HG03064 (cell line): ENCODE measurements around the gene ECM1.

ENCODE experiments used
- ATAC-seq: cut with Tn5 transposase; IDR thresholded peaks from one replicate; pipeline ENCODE4 v1.9.1; 2021; ENCODE audit warnings: low read depth; ENCODE audit not compliant: unreplicated experiment

Gene ECM1

GRCh38 chr1:150507912-150508864 is at the start of gene ECM1:
ECM1 (plus strand) TSS chr1:150508109; CDS start chr1:150508210, 101 bp downstream.
- ATAC-seq, result no peak

DNA sequence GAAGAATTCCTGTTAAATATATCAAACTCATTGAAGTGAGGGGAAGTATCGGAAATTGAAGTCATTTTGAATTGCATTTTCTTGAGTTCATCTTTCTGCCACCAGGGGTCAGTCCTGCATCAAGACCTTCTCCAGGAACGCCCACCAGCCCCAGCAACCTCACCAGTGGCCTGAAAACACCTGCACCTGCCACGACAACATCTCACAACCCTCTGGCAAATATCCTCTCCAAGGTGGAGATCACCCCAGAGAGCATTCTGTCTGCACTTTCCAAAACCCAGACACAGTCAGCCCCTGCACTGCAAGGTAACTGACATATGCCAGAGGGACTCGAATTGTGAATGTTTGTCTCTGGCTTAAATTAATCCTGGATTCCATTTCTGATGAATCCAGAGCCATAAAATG is 43.5 kb upstream of the ECM1 start:
- no peak for ATAC-seq

DNA sequence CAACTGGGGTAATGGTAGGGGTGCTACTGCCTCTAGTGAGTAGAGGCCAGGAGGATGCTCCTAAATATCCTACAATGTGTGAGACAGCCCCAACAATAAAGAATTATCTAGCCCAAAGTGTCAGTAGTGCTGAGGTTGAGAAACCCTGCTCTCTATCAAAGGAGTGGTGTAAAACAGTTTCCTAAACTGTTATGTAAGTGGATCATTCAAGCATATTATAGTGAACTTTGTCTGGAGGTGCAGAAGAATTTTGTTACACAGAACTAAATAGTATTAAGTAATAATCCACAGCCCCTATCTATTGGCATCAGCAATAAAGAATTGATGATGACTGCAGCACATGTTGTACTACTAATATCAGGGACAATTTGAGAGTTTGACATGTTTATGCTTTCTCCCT is 40.9 kb upstream of the ECM1 start:
- no peak for ATAC-seq

DNA sequence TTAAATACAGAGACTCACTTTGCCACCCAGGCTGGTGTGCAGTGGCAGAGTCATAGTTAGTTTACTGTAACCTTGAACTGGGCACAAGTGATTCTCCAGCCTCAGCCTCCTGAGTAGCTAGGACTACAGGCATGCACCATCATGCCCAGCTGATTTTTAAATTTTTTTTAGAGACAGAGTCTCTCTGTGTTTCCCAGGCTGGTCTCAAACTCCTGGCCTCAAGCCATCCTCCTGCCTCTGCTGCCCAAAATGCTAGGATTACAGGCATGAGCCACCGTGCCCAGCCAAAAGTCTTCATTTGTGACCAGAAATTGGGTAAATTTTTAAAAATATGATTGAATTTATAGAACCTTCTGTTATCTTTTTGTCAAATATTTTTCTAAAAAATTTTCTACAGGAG is 38.6 kb upstream of the ECM1 start:
- ATAC-seq, result no peak

DNA sequence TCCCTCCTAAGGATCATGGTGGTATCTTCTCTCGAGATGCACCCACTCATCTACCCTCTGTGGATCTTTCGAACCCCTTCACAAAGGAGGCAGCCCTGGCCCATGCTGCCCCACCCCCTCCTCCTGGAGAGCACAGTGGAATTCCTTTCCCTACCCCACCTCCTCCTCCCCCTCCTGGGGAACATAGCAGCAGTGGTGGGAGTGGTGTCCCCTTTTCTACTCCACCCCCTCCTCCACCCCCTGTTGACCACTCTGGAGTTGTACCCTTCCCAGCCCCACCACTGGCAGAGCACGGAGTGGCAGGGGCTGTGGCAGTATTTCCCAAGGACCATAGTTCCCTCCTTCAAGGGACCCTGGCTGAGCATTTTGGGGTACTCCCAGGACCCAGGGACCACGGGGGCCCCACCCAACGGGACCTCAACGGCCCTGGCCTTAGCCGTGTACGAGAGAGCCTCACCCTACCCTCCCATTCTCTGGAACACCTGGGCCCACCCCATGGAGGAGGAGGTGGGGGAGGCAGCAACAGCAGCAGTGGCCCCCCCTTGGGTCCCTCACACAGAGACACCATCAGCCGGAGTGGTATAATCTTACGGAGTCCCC is 35.2 kb upstream of the ECM1 start:
- ATAC-seq, result no peak

DNA sequence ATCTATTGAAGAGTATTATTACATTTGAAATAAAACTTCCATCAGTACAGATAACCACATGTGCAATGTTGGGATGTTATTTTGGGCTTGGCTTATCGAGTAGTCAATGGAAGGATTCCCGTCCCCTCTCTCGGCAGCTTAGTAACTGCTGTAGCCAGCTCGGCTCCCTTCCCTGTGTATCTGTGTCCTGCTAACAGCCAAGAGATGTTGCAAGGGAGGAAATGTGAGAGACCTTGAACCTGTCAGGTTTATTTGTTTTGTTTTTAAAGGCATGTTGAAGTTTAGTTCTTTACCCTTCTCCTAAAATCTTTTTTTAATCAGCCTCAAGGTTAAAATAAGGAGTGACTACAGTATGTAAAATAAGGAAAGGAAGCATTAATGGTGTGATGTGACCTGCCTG is 34.2 kb upstream of the ECM1 start:
- ATAC-seq, result no peak

DNA sequence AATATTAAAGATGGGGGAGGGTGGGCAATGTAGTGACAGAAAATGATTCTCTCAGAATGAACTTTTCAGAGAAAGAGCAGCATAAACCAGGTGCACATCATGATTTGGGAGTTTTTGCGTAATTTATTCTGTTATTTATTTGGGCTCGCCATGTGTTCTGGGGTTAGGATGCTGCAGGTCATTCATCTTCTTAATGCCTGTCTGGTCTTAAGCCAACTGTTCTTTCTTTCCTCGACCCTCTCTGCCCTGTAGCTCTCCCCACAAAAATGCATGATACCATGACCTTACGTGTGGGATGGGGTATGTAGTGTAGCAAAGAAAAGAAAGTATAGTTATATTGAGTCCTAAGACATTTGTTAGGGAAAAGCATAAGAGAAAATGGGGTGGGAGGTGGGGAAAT is 33.0 kb upstream of the ECM1 start:
- no peak for ATAC-seq

GRCh38 chr1:150476754-150477153 is 31.2 kb upstream of the ECM1 start:
- no peak for ATAC-seq

DNA sequence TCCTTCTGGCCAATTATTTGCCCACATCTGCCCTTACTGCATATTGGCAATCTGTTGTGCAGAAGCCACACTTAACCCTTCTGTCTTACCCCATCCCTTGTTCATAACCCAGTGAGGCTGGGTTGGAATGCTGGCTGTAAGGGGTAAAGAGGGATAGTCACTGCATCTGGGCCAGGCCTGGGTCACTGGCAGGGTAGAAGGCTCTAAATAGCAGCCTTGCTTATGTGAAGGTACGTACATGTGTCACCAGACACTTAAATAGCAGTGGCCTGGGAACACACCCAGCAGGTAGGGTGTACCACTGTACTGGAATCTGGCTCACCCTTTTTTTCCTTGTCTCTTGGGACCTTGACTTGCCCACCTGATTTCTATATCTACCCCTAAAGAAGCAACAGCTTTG is 30.6 kb upstream of the ECM1 start:
- ATAC-seq, result no peak

GRCh38 chr1:150477733-150478132 is 30.2 kb upstream of the ECM1 start:
- ATAC-seq, result no peak

GRCh38 chr1:150479370-150479769 is 28.5 kb upstream of the ECM1 start:
- no peak for ATAC-seq

DNA sequence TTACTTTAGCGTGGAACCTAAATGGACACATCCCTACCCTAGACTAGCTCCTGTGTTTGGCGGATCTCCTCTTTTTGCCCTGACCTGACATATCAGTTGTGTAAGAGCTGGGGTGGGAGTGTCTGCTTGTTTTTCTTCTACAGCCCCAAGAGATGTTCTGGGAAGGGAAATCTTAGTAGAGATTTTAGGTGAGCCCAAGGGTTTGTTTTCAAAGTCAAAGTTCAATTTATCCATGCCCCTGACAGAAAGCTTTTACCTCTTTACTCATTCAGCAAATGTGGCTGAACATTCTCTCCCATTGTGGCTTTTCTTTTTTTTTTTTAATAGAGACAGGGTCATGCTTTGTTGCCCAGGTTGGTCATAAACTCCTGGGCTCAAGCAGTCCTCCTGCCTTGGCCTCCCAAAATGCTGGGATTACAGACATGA is 28.0 kb upstream of the ECM1 start:
- ATAC-seq, result no peak

DNA sequence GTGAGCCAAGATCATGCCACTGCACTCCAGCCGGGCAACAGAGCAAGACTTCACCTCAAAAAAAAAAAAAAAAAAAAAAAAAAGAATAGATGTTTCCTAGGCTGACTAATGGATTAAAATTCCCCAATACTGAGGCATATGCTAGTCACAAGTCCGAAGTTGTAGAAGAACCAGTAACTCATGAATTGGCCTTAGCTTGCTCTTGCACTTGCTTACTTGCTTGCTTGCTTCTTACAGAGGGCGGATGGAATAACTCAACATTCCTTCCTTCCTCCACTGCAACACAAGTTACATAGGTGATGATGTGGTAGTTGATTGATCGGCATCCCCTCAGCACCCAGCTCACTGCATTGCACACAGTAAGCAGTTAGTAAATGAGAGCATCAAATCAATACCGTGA is 23.5 kb upstream of the ECM1 start:
- ATAC-seq, result no peak

DNA sequence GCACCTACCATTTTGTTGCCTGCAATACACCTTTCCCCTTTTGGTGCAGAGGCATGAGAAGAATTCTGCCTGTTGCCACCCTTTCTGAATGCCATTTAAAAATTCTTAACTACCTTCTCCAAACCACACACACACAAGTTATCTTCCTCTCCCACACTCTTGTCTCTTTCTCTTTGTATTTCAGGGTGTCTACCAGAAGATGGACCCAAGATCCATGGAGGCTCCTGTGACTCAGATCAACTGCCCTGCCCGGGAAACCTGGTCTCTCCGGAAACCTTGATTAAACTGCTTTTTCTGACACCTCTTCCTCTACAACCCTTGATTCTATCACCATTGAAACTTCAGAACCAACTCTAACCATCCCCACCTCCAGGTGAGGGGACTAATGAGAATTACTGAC is 23.0 kb upstream of the ECM1 start:
- ATAC-seq, result no peak

DNA sequence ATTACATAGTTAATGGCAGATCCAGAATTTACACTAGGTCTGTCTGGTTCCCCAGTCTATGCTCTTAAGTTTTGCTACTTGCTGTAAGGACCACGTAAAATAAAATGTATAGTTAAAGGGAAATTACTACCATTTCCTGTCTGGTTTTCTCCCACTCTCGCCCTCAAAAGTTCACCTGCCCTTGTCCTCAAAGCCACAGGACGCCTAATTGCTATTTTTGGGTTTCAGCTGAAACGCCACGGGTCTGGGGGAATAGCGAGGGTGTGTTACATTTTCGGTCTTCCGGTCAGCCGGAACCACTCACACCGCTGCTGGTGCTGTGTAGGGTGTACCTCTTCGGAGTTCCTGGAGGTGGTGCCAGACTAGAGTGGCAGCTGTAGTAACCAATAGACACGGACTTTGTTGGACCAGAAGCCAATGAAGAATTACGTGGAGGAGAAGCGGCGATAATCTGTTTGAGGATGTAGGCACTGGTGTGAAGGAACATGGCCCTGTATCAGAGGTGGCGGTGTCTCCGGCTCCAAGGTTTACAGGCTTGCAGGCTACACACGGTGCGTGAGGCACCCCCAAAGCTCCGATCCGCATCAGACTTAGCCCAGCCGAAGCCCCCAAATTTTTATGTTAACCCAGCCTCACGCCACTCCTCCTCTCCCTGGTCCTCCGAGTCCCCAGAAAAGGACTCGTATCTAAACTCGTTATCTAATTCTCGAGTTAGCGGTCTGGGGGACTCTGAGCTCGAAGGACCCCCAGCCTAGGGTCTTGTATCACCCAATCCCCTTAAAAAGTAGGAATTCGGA is 20.7 kb upstream of the ECM1 start, which contains the start of gene TARS2:
TSS of gene TARS2 (plus strand) at position 454 of the 797 bp plus-strand sequence. CDS start at position 486, 32 bp downstream.
- peak; percentile 99 for ATAC-seq

DNA sequence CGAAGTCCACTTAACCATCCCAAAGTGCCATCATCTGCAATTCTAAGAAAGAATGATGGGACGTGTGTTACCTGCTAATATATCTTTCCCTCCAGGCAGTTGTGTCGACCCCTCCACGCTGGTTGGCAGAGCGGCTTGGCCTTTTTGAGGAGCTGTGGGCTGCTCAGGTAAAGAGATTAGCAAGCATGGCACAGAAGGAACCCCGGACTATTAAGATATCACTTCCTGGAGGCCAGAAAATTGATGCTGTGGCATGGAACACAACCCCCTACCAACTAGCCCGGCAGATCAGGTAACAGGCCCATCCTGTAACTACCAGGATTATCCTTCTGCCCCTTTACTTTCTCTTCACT is 20.2 kb upstream of the ECM1 start:
- ATAC-seq, result no peak

- ATAC-seq, result no peak
Observed at GRCh38 chr1:150493175-150493574, 14.7 kb upstream of the ECM1 start.

DNA sequence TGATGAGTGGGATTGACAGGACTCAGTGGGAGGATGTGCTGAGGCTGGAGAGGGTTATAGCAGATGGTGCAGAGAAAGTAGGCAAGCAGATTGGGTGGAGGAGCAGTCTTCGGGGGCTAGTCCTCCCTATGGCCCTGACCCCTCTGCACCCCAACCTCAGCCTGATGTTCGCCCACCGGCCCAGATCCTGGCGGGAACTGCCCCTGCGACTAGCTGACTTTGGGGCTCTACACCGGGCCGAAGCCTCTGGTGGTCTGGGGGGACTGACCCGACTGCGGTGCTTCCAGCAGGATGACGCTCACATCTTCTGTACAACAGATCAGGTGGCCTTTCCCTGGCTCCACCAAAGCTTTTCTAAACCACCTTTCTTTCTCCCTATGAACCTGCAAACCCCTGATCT is 9.6 kb upstream of the ECM1 start:
- ATAC-seq, result no peak

- ATAC-seq, result no peak
Observed at GRCh38 chr1:150505431-150505830, 2.5 kb upstream of the ECM1 start.

GRCh38 chr1:150508982-150509381 is 1.1 kb downstream of the ECM1 start:
- no peak for ATAC-seq

DNA sequence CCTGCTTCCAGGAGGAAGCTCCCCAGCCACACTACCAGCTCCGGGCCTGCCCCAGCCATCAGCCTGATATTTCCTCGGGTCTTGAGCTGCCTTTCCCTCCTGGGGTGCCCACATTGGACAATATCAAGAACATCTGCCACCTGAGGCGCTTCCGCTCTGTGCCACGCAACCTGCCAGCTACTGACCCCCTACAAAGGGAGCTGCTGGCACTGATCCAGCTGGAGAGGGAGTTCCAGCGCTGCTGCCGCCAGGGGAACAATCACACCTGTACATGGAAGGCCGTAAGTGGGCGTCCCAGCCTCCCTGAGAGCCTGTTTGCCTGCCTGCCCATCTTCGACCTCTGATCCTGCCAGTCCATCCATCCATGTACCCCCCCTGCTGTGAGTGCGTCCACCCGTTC is 3.6 kb downstream of the ECM1 start:
- ATAC-seq, result no peak
